Stimulated activated CD4-positive, alpha-beta T cell treated with anti-CD3 and anti-CD28 coated beads, Interleukin-2, amount 100 ng/mL, for 24 hours (primary cell): Measurements from ENCODE around the gene RBP4.

ENCODE experiments used
- DNase-seq, 2 donors: peaks; one replicate each; pipeline ENCODE4 v3.0.0-alpha.2; 2020

RBP4 gene

DNA sequence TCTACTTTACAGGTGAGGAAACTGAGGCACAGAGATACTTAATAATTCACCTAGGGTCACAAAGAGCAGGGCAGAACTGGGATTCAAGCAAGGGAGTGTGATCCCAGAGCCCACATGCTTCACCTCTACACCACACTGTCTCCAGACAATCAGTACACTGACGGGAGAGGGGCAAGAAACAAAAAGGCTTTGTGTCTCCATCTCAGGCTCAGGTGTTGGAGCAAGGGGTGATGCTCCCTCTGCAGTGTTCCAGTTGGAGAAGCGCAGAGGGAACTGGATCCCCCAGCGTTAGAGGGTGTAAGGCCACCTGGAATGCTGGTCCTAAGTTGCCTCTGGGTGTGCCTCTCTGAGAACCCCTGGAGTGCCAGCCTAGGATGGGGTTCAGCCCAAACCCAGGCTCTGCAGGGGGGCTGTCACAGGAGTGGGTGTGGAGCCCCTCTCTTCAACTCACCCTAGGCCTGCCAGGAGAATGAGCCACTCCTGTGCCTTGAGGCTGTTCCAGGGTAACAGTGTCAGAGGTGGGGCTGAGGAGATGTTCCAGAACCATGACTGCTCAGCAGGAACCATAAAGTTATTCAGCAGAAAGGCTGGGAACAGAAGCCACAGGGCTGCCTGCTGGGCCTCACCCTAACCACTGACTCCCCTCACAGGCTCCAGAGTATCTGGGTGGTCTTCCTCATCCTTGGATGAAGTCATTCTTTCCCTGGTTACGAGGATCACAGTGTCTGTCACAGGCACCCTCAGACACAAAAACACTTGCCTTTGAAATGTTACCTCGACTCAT lies 5.5 kb downstream of the RBP4 start:
- DNase-seq = no peak

GRCh38 chr10:93594518-93594917 lies 6.5 kb downstream of the RBP4 start:
- DNase-seq = no peak

- no peak for DNase-seq
These were observed 7.3 kb downstream of the RBP4 start for GRCh38 chr10:93593749-93594148.

- no peak for DNase-seq
These were observed 7.8 kb downstream of the RBP4 start for GRCh38 chr10:93593254-93593653.

DNA sequence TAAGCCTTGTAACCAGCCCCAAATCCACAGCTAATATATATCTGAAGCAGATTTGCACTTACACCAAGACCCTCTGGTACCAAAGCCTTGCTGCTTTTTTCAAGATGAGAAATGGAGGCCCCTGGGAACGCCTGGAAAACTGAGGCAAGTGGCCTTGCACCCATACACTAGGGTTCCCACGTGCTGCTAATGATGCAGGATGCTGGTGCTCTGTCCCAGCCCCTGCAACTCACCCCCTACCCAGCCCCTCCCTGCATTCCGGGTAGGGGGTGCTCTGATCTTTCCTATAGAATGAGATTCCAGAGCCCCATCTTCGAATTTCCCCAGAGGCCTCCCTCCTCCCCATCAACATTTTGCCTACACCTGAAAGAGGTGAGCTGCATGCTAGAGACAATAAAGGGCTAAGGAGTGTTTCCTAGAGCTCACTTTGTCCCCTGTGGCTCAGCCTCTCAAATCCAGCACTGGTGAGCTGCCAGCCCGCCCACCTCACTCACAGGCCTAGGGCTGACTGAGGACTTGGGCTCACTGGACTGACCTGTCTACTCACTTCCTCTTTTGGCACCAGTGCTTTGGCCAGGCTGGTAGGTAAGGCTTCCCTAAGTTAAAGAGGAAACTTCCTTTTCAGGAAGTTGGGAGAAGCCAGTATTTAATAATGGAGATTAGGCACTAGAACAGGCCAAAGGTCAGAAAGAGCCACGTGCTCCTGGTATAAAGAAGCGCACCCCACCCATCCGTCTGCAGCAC lies 9.8 kb downstream of the RBP4 start:
- DNase-seq = no peak

GRCh38 chr10:93590638-93591037 lies 10.4 kb downstream of the RBP4 start:
- DNase-seq = no peak

DNA sequence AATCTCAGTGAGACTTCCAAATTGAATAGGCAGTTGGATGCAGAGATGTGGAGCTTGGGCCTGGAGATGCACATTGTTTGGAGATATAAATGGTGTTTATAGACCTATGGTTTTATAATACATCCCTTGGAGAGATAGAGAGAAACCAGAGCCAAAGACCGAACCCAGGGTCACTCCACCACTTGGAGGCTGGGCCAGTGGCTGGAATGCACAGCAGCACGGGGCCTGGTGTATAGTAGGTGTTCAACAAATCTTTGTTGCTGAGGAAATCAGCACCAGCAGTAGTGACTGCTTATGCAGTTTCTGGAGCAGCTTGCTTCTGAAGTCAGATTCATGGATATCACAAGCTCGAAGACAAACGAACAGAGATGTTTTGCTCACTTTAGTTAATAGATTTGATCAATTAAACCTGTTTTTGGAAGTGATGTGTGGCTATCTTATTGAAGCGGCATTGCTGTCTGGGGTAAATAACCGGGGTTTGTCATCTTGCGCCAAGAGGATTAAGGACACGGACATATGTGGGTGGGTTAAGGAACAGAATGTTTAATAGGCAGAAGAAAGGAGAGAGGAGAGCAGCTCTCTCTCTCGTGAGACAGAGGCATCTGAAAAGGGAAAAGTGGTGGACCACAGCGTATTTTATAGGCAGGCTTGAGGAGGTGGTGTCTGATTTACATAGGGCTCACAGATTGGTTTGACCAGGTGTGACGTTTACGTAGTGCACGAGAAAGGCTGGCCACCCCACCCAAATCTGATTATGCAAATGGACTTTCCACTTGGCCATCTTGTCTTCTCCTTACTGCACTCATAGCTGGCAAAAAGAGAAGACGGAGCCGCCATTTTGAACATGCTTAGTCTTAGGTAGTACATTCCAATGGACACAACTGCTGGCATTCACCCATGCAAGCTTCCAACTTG lies 11.1 kb downstream of the RBP4 start:
- no peak for DNase-seq

GRCh38 chr10:93584445-93584844 lies 16.6 kb downstream of the RBP4 start:
- DNase-seq = no peak

DNA sequence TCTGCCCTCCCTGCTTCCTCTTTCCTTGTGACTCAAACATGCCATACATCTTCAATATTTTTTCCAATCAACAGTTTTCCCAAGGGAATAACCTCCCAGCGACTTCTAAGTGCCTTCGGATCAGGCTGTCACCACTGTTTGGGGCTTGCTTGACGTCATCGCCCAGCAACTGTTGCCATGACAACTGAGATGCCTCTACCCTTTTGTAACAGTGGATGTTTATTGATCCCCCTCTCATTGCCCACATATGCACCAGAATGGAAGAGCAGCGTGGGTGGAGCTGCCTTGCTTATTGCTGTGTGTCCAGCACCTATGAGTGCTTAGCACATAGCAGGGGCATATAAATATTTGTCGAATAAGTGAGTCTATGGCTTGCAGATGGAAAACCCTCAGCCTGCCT lies 20.2 kb downstream of the RBP4 start:
- no peak for DNase-seq

- no peak for DNase-seq
These were observed 20.9 kb downstream of the RBP4 start for GRCh38 chr10:93579985-93580711.

- no peak for DNase-seq
These were observed 21.9 kb downstream of the RBP4 start for GRCh38 chr10:93579089-93579488.

DNA sequence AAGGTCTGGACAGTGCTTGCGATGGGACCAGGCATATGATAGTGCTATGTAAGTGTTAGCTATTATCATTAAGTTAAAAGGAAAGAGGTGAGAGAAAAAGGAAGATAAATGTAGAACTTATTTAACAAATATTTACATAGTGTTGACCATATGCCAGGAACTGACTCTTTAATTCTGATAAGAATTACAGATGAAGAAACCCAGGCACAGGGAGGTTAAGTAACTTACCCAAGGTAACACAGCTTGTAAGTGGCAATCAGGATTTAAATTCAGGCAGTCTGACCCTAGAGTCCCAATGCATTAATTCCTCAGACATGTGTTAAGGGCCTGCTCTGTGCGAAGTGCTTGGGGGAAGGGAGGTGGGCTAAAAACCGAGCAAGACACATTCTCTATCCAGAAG lies 23.5 kb downstream of the RBP4 start:
- no peak for DNase-seq

DNA sequence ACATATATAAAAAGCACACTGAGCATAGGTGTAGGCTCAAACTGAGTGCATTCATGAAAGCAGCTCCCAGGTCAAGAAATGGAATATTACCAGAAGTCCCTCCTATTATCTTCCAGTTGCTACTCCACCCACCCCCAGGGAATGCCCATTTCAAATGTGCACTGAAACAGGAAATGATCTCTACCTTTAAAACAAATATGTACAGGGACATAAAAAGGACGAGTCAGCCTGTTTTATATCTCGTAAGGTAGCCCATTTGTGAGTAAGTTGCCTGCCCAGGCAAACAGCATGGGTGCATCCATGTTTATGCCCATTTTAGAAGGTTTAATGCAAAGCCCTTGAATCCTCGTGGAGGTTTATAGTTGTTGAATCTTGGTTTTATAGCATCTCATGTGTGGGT lies 24.1 kb downstream of the RBP4 start:
- no peak for DNase-seq

DNA sequence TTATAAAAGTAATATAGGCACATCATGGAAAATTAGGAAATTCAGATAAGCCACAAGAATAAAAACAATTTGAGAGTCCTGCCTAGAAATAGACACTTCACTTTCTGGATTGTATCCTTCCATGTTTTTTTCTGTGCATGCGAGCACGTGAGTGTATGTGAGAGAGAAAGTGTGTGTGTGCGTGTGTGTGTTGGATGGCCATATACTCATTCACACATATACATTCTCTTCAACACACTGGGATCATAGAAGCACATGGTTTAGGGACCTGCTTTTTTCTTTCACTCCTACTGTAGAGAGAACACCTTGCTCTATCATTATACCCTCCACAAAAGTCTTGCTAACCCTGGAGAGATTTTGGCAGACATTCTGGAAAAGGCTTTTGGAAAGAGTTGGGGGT lies 27.1 kb downstream of the RBP4 start:
- DNase-seq = no peak

GRCh38 chr10:93573051-93573909 lies 27.8 kb downstream of the RBP4 start:
- DNase-seq = no peak

- DNase-seq = no peak
These were observed 28.4 kb downstream of the RBP4 start for GRCh38 chr10:93572606-93573005.

DNA sequence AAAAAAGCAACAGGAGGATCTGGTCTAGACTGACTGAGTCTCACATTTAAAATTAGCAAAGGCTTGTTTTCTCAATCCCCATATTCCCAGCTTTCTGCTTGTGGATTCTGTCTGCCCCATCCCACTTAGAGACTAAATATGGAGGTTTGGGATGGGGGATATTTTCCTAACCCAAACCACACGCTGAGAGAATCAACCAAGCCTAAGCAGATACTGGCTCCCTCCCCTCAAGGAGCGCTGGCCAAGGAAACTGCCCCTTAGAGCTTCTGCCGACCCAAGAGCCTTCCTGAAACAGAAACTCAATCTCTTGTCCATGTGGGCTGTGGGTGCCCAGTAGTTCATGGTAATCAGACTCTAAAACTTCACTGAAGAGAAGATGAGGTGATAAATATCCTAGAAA lies 30.7 kb downstream of the RBP4 start:
- no peak for DNase-seq

DNA sequence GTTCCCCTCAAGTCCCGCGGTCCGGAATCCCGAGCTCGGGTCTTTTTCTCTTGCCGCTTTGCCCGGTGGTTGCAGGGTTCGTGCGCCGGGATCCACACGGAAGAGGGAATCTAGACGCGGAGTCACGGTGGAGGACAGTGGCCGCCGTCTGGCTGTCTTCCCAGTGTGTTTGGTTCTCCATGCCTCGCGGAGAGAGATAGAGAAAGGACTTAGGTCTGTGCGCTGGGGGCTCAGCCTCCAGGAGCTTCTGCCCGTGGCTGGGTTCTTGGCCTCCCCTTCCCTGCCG lies 33.0 kb downstream of the RBP4 start:
- DNase-seq = no peak

GRCh38 chr10:93567277-93568104 lies 33.5 kb downstream of the RBP4 start:
- DNase-seq = no peak

- DNase-seq = no peak
These were observed 34.4 kb downstream of the RBP4 start, which contains the start of gene FFAR4 for GRCh38 chr10:93566435-93567276. Gene FFAR4 (plus strand): TSS chr10:93566665. CDS start chr10:93566721, 56 bp downstream.
